OCI-M2 (cell line): ENCODE data around the gene WDR74.
"Not testable (repeated sequence)": the region's sequence is repeated elsewhere in the genome, so short reads cannot be mapped to it uniquely, and the experiment has no call there.

ENCODE experiments used
- DNase-seq: peaks from one replicate; lab custom pipeline; 2025; ENCODE audit not compliant: unreplicated experiment; lab: John Stamatoyannopoulos, UW

WDR74 gene

GRCh38 chr11:62842171-62842741, 2.9 kb upstream of the WDR74 start:
- DNase-seq = no peak

- DNase-seq = peak; percentile 91
Measured at GRCh38 chr11:62841361-62842170, 2.2 kb upstream of the WDR74 start.

GRCh38 chr11:62840721-62841360, 1.5 kb upstream of the WDR74 start:
- DNase-seq = not testable (repeated sequence)

GRCh38 chr11:62835336-62835735, 4.1 kb downstream of the WDR74 start:
- no peak for DNase-seq

- no peak for DNase-seq
Measured at GRCh38 chr11:62832336-62833234, 6.8 kb downstream of the WDR74 start, which contains the start of gene TEX54. TSS of gene TEX54 (minus strand) at chr11:62832841.

- peak; percentile 67 for DNase-seq
Measured at GRCh38 chr11:62831520-62832335, 7.7 kb downstream of the WDR74 start, which contains the start of gene STX5. TSS of gene STX5 (minus strand) at chr11:62832051. CDS start at chr11:62831243, 808 bp downstream.

- no peak for DNase-seq
Measured at GRCh38 chr11:62830904-62831519, 8.4 kb downstream of the WDR74 start.

- DNase-seq = not testable (repeated sequence)
Measured at GRCh38 chr11:62828130-62828529, 11.3 kb downstream of the WDR74 start.

- DNase-seq = no peak
Measured at GRCh38 chr11:62823677-62824076, 15.7 kb downstream of the WDR74 start.

GRCh38 chr11:62817129-62817528, 22.3 kb downstream of the WDR74 start:
- no peak for DNase-seq

GRCh38 chr11:62816557-62816956, 22.8 kb downstream of the WDR74 start:
- DNase-seq = no peak

- no peak for DNase-seq
Measured at GRCh38 chr11:62811659-62812058, 27.7 kb downstream of the WDR74 start.

- DNase-seq = no peak
Measured at GRCh38 chr11:62810748-62811147, 28.6 kb downstream of the WDR74 start.

GRCh38 chr11:62806611-62807121, 32.7 kb downstream of the WDR74 start:
- DNase-seq = no peak

- no peak for DNase-seq
Measured at GRCh38 chr11:62805961-62806441, 33.4 kb downstream of the WDR74 start.

GRCh38 chr11:62805076-62805892, 34.1 kb downstream of the WDR74 start, which contains the start of gene NXF1:
TSS of gene NXF1 (minus strand) at chr11:62805440. CDS start at chr11:62805356, 84 bp downstream.
- peak; percentile 65 for DNase-seq

GRCh38 chr11:62804310-62805075, 34.9 kb downstream of the WDR74 start:
- DNase-seq = no peak

- DNase-seq = no peak
Measured at GRCh38 chr11:62801071-62801470, 38.3 kb downstream of the WDR74 start.
